CD1c-positive myeloid dendritic cell (primary cell): ENCODE results near the gene ID2.

Source experiments
- DNase-seq: peaks from one replicate; pipeline ENCODE4 v3.0.0-alpha.2; 2016; ENCODE audit errors: extremely low spot score

The ID2 gene, protein sequence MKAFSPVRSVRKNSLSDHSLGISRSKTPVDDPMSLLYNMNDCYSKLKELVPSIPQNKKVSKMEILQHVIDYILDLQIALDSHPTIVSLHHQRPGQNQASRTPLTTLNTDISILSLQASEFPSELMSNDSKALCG

DNA sequence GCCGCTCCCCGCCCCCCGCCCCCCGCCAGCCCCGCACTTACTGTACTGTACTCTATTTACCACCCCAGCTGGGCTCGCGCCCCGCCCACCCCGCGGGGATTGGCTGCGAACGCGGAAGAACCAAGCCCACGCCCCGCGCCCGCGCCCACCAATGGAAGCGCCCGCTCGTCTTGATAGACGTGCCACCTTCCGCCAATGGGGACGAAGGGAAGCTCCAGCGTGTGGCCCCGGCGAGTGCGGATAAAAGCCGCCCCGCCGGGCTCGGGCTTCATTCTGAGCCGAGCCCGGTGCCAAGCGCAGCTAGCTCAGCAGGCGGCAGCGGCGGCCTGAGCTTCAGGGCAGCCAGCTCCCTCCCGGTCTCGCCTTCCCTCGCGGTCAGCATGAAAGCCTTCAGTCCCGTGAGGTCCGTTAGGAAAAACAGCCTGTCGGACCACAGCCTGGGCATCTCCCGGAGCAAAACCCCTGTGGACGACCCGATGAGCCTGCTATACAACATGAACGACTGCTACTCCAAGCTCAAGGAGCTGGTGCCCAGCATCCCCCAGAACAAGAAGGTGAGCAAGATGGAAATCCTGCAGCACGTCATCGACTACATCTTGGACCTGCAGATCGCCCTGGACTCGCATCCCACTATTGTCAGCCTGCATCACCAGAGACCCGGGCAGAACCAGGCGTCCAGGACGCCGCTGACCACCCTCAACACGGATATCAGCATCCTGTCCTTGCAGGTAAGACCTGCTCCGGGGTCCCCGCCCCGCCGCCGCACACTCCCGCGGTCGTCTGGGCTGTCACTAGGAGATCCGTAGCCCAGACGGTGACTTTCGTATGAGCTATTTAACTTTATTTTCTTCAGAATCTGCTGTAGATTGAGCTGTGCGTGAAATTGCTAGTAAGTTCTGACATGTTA, at the start of gene ID2:
TSS of gene ID2 (plus strand) at position 271 of the 907 bp plus-strand sequence. CDS start at position 381, 110 bp downstream.
- DNase-seq, result peak; percentile 100

DNA sequence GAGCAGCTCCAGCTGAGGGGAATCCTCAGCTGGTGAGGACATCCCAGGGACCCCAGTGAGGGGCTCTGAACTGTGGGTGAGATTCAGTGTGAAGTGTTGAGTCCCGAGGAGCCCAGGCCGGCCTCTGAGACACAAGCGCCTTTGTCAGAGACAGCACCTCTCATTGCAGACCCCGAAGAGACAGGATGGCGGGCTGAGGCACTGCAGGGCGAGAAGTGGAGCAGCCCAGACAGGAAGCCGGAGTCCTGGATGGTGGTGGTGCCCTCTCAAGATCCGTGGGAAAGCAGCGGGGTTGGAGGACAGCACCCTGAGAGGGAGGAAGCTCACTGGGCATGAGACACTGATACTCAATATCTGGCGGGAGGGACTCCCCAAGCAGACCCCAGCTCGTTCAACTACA, 49.1 kb upstream of the ID2 start:
- no peak for DNase-seq

DNA sequence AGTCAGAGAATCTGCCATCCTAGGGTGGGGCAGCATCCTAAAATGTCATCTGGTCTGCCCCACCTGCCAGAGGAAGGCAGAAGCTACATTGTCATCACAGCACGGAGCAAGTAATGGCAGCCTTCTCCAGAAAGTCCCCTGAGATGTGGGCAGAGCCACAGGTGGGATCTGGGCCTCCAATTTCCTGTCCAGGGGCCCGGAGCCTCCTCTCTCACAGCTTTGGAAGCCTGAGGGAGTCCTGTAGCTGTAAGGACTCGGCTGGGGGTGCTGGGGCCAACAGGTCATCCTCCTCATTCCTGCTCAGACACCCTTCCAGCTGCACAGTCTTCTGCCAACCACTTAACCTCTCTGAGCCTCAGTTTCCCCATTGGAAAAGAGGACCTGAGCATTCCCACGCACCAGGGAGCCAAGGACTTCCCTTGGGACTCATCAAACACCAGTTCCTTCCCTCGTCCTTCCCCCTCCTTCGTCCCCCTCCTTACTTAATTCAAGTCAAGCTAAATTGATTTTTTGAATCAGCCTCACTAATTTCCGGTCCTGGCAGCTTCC, 48.6 kb upstream of the ID2 start:
- DNase-seq, result no peak

DNA sequence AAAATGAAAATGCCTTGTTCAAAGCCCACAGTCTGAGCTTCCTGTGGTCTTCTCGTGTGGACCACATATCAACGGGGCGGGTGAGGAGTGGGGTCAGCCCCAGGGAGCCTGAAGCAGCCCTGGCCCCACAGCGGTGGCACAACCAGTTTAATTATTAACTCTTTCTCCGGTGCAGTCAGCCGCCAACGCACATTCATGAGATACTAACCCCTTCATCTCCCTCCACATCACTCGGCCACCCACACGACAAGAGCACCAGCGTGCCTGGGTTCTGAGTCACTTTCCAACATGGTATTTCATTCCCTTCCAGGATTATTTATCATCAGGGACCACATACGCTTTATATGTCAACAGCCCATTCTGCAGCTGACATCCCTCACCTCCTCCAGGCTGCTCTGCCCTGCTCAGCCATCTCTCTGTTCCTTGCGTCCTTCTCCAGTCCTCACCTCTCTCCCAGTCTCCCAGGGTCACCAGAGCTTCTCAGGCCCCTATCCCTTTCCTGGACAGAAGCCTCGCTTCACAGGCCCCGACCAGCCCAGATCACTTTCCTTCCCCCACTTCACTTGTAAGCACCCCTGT, 48.0 kb upstream of the ID2 start:
- DNase-seq, result no peak

DNA sequence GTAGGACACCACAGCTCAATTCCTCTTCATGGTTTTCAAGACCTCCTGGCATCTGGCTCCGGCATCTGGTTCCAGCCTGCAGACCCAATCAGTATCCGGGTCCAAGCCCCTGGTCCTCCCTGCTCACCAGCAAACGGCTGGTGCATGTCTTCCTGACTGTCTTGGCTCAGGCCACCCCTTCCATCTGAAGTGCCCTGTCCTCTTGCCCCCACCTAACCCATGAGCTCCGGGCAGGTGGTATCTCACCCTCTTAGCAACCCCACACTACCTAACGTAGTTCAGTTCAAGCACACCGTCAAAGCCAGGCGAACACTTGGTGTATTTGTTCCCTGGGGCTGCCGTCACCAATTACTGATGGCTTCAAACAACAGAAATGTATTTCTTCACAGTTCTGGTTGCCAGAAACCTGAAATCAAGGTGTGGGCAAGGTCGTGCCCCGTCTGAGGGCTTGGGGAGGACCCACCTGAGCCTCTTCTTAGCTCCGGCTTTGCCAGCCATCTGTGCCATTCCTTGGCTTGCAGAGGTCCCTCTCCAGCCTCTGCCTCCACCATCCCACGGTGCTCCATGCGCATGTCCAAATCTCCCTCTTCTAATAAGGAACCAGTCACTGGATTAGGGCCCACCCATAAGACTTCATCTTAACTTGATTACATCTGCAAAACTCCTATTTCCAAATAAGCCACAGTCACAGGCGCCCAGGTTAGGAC, 47.2 kb upstream of the ID2 start:
- DNase-seq, result no peak

DNA sequence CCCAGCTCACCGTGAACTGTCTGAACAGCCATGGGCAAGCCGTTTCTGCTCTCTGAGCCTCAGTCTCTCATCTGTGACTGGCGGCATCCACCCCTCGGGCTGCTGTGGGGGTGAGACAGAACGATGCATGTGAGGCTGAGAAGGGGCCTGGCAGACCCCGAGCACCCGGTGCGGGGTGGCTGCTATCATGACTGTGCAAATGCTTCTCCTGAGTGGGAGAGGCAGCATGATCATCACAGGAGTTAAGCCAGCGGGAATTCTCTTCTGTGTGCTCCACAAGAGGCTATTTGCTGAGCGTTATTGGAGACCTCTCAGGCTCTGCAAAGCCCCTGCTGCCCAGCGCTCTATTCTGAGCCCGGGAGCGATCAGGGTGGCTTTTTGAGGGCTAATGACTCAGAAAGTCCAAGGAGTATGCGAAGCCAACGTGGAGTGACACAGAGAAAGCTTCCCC, 45.8 kb upstream of the ID2 start:
- DNase-seq, result no peak

DNA sequence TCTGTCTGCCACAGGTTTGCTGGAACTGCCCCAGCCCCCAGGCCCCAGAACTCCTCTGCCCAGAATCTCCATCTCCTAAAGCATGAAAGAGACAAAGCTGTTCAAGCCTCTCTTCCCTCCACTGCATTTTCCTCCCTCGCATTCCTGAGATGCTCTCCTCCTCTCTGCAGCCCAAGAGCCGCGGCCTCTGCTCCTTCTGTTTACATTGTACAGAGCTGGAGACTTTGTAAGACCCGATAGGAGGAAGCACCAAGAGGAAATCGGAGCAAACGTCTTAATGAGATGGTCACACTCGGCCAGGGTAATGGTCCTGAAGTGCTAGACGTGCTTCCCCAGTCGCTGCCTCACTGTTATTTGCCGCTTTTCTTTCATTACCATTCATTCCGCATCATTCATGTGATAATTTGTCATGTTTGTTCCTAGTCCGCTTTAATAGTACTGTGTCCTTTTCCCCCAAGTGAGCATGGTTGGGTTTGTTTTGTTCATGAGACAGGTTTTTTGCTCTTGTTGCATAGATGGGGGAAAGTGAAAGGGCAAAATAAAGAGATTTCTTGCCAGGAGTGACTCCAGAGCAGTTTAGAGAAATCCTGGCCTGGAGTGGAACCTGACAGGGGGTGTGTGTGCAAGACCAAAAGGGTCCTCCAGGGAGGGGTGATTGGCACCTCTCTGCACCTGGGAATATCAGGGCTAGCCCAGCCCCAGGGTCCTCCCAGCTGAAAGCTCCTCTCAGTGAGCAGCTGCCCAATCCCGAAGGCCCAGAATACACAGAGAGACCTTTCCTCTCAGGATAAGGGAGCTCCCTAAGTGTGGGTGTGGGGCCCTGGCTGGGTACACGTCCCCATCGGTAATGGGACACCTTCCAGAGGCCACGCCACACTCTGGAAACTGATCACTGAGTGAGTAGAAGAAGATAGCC, 44.9 kb upstream of the ID2 start:
- DNase-seq, result no peak

DNA sequence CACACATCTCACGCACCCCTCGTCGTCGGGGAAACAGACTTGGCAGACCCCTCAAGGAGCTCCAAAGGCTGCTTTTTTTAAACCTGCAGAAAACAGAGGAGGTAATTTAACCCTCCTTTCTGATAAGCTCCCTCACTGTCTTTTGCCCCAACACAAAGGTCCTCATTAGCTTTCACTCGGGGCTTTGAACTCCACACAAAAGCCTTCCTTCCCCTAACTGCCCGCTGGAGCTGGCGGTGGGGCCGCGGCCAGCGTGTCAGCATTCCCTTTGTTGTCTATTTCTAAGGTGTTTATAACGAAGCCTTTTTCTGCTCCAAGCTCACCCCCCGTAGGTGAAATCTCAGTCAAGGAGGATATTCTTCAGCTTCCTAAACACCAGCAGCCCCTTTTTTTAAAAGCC, 43.5 kb upstream of the ID2 start:
- no peak for DNase-seq

DNA sequence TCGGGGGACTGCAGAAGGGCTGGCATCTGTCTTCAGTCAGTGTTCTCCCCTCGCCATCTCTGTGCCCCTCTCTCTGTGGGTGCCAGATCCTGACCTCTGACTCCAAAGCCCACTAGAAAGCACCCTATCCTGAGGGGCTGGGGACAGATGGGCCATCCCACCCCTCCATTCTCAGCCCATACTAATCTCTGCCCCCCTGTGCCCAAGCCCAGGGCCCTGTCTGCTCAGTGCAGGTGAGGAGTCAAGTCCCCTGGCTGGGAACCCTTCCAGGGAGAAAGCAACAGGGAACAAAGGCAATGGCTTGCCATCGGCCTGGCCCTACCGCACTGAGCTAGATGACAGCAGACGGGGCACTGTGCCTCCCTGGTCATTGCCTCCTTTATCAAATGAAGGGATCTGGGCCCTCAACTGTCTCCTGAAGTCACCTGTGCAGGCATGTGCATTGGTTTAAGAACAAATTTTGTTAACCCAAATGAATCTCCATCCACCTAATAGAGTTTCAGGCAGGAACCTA, 42.7 kb upstream of the ID2 start:
- no peak for DNase-seq

DNA sequence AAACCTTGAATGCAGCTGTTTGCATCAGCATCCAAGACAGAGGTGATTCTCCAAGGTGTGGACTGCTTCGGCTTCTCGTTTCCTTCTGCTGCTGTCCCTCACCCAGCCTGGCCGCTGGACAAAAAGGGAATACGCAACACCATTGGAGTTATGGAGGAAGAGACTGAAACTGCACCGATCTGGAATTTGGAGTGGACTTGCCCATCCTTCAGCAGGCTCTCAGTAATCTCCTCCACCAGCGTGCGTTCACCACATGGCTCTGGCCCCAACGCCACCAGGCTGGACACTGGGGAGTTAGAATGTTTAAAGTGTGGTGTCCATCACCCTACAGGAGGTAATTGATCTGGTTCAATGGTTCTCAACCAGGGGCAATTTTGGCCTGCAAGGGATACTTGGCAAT, 41.4 kb upstream of the ID2 start:
- no peak for DNase-seq

DNA sequence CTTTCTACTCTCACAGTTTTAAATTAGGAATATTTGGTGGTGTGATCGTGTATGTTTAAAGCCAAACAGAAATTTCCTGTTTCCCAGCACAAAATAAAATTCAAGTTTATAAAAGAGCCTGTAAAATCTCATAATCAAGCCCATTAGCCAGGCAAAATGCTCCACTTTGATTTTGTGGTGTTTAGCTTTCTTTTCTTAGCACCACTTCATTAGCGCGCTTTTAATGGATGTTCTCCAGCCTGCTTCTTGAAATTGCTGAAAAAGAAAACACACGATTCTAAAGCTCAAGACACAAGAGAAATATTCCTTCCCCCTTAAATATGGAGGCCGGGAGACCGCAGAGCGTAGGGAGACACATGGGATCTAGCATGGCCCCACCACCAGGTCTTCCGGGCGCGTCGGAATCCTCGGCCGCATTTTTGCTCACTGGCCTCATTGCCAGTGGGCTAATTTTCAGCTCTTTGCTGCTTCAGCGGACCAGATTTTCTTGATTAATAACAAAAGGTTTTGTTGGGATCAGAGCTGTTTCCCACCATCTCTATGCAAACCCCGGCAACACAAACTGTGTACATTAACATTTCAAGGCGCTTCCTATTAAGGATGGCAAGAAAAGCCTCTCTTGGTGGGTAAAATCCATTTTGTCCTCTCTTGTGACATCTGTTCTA, 40.4 kb upstream of the ID2 start:
- DNase-seq, result no peak

DNA sequence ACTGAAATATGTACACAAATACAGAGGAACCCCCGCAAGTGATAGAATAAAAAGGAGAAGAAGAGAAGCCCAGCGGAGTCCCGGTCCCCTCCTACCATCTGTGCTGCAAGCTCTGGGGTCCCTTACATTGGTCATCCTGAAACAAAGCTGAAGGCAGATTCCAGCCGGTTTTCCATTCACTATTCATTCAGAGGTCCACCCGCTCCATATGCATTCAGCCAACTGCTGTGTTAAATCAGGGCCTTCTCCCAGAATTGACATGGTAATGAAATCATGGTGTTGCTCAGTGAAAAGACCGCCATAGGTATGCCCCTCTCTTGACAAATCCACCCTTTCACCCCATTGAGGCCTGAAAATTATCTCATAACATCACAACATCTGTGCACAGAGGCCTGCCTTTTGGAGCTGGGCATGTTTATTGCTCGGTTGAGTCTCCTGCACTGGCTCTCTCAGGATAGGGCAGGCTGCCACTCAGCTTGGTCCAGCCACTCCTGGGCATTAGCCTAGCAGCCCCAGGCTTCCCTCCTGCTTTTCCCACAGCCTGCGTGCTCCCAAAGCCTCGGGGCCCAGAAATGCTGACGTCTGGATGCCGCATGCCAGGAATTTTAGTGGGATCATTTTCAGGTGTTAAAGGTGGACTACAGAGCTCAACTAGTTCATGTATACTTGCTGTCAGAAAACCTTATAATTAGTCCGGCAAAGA, 39.3 kb upstream of the ID2 start:
- DNase-seq, result no peak

DNA sequence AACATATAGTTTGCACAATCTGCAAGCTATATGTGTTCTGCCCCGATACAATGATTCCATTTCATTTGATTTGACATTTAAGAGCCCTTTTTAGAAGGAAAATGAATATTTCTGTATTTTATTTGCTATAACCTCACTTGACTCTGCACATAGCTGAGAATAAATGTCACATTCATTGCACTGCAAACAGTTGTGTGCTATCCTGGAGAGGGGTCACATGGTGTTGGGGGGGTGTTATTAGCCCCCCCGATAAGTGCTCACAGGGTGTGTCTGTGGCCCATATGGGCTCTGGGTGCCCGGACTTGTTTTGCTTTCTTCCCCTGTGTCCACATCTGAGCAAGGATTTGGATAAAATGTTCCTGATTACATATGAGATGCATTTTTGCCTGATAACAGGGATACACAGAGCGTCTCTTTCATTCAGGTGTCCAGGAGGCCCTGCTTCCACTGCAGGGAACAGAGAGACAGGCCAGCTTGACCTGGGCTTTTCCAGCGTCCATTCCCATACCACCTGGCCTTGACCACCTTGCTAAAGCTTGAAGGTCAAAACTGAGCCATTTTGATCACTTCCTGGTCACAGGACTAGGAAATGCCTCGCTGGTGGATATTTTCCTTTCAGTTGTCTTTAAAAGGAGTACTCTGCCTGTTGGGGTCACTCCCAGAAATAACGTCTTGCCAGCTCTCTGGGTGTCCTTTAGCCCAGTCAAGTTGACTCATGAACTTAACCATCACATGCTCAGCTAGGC, 38.4 kb upstream of the ID2 start:
- DNase-seq, result no peak

DNA sequence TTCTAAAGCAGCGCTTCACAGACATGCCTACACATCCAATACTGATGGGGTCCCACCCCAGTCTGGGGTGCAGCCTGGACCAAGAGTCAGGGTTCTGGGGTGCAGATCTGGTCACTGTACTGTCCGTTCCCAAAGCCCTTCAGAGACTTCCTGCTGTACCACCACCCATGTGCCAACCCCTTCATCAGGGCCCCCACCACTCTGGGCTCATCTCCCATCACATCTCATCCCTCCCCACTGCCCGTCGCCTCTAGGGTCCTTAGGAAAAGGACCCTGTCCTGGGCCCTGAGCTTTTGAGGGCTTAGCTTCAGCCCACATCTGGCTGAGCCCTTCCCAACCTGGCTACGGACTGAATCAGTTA, 37.9 kb upstream of the ID2 start:
- no peak for DNase-seq

DNA sequence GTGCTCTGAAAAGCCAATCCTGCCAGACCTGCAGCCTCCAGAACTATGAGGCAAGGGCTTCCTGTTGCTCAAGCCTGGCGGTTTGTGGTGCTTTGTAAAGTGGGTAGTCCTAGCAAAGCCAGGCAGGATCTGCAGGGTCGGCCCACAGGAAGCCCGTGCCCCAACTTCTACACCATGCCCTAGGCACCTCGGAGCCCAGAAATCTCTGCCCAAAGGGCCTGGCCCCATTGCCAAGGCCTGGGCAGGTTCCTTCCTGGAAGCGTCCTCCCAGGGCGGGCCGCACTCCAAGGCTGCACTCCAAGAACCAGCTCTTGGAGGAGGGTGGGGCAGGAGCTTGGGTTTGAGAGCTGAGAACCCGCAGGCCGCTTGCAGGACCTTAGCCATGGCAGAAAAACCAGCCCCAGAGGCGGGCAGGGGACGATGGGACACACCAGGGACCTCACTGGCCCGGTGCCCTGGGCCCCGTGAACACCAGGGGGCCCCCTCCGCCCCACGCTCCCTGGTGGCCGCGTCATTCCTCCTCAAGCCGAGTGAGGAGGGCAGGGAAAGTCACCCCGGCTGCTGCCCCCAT, 37.2 kb upstream of the ID2 start:
- peak; percentile 60 for DNase-seq

DNA sequence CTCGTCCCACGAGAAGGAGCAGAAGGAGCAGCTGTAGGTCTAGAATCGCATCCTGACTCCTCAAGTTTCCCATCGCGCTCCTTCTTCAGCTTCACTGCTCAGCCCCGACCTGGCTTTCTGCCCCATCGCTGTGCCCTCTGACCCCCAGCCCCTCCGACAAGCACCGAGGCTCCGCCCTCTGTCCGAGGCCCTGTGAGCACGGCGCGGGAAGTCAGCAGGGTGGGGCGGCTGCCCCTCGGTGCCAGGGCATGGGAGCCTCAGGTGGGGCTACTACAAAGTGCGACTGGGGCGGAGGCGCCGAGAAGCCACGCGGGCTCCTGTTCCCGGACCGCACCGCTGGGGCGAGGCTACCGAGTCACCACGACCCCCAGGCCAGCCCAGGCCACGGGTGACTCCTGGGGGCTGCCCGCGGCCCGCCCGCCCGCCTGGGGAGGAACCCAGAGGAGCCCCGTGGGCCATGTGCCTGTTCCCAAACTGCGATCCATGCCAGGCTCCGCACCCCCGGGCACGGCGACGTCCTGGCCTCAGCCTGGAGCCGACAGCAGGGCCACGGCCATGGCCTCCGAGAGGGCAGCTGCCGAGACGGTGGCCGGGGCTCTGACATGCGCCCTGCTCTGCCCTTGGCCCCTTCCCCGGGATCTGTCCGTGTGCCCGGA, 36.6 kb upstream of the ID2 start:
- no peak for DNase-seq

DNA sequence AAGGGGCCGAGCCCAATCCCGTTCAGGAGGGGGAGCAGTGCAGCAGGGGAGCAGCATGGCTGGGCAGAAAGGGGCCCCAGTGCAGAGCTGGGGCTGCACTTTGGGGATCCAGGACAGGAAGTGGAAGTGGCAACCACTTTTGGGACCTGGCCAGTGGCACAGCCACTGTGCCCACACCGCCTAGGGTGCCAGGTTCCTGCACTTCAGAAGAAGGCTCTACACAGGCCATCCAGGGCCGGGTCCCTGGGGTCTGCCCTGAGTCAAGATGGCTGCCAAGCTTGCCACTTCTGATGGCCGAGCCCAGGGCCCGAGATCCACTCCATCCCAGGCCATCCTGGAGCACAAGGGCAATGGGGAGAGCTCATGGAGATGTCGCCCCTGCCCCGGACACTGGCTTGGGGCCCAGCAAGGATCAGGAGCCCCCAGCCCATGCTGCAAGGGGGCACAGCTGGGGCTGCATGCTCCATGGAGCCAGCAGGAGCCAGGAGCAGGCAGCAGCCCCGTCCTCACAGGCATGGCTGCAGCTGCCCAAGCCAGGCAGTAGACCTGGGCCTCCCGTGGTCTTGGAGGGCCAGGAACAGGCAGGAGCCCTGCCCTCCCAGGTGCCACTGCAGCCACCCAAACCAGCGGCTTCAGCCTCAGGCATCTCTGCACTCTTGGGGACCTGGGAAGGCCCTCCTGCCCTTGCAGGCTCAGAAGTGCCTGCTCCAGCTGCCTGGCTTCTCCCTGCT, 35.0 kb upstream of the ID2 start:
- no peak for DNase-seq
